HAP-1 (cell line): ENCODE results near the gene APOBEC3F.
"Not testable (repeated sequence)": the region's sequence is repeated elsewhere in the genome, so short reads cannot be mapped to it uniquely, and the experiment has no call there.

Source experiments
- DNase-seq, 2 experiments: peaks; one replicate each; pipeline ENCODE4 v3.0.0-alpha.2; 2016 to 2020; ENCODE audit warnings: low spot score in 2 of 2
- H3K27me3 ChIP-seq: fragments of 250-450 bp; sonication (Bioruptor Pico); 2 replicates; pipeline ENCODE4 v1.5.1; 2020; ENCODE audit warnings: low read depth, mild to moderate bottlenecking, moderate library complexity
- H3K36me3 ChIP-seq: fragments of 250-450 bp; sonication (Bioruptor Pico); replicated peaks from 2 replicates; pipeline ENCODE4 v1.5.1; 2020; ENCODE audit warnings: mild to moderate bottlenecking
- H3K4me1 ChIP-seq: fragments of 250-450 bp; sonication (Bioruptor Pico); 2 replicates; pipeline ENCODE4 v1.5.1; 2020; ENCODE audit warnings: mild to moderate bottlenecking
- H3K4me3 ChIP-seq: fragments of 250-450 bp; sonication (Bioruptor Pico); 2 replicates; pipeline ENCODE4 v1.5.1; 2020; ENCODE audit warnings: mild to moderate bottlenecking, moderate library complexity
- H3K9me3 ChIP-seq: fragments of 250-450 bp; sonication (Bioruptor Pico); 2 replicates; pipeline ENCODE4 v1.5.1; 2020; ENCODE audit warnings: mild to moderate bottlenecking, moderate library complexity
- in situ Hi-C: fragments of 300-500 bp; cut with MboI; formaldehyde crosslinking; loops from 3 replicates; pipeline ENCODE4 v1.14.3; 2020; ENCODE audit warnings: low sequenced_read_pairs, inconsistent platforms, mixed read lengths

The APOBEC3F gene

GRCh38 chr22:39017596-39018365 is 22.9 kb upstream of the APOBEC3F start:
- H3K9me3 ChIP-seq = no peaks in the 10 kb centered on the region
- peaks cover 5% of the 10 kb centered on the region for H3K4me1 ChIP-seq
- H3K36me3 ChIP-seq = no peaks in the 10 kb centered on the region
- no peak for DNase-seq
- H3K4me3 ChIP-seq = no peak overlapping the region
- no peaks in the 10 kb centered on the region for H3K27me3 ChIP-seq
- in situ Hi-C loops = no loop called here

GRCh38 chr22:39020021-39020651 is 20.5 kb upstream of the APOBEC3F start:
- DNase-seq, H3K36me3 ChIP-seq, H3K27me3 ChIP-seq, H3K4me1 ChIP-seq, H3K9me3 ChIP-seq, in situ Hi-C loops, H3K4me3 ChIP-seq: not testable (repeated sequence)

DNA sequence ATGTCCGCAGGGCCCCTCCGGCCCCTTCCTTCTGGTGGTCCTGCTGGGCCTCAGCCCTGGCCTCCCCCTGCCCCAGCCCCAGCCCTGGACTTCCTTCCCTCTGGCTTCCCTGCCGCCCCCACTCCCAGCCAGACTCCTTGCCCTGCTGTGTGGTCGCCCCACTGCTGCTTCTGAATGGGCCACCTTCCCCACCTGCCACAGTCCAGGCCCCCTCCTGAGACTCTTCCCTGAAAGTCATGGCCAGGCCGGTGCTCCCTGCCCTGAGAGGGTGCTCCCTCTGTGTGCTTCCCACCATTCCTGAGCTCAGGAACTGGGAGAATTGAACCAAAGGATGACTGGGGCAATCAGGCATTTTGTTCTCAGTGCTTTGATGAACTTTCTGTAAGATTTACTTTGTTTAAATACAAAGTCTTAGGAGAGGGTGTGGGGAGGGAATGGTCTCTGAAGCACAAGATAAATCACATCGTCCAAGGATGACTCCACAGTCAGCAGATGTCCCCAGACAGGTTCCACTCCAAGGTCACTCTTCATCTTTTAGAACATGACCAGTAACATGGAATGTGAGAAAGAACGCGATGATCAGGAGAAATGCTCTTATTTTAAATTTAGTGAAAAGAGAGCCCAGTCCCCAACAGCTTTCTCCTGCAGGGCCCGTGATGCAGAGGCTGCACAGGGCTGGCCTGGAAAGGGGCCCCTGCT is 19.0 kb upstream of the APOBEC3F start:
- no peaks in the 10 kb centered on the region for H3K27me3 ChIP-seq
- no peaks in the 10 kb centered on the region for H3K4me1 ChIP-seq
- H3K36me3 ChIP-seq = no peaks in the 10 kb centered on the region
- H3K4me3 ChIP-seq = no peak overlapping the region
- in situ Hi-C loops = no loop called here
- DNase-seq = no peak
- no peaks in the 10 kb centered on the region for H3K9me3 ChIP-seq

DNA sequence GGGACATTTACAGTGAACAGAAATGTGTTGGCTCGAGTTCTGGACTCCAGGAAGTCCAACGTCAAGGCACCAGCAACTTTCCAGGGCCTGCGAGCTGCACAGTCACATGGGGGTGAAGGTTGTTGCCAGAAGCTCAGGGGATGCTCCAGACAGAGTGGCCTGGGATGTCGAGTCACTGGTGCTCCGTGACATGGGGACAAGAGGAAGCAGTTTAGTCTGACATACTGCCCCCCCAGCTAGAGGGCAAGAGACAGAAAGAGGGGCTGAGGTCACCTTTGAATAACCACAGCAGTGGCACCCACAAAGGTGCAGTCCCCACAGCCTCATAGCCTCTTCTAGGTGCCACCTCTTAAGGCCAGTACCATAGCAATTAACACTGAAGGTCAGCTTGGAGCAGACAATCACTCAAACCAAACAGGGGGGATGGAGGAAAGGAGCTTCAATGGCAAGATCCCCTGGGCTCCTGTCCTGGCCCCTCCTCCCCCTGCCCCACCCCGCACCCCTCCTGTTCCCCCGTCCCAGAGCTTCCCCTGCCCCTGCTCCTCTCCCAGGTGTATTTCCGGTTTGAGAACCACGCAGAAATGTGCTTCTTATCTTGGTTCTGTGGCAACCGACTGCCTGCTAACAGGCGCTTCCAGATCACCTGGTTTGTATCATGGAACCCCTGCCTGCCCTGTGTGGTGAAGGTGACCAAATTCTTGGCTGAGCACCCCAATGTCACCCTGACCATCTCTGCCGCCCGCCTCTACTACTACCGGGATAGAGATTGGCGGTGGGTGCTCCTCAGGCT is 15.9 kb upstream of the APOBEC3F start:
- in situ Hi-C loops = no loop called here
- no peaks in the 10 kb centered on the region for H3K9me3 ChIP-seq
- no peaks in the 10 kb centered on the region for H3K36me3 ChIP-seq
- no peak for DNase-seq
- H3K4me3 ChIP-seq = no peak overlapping the region
- no peaks in the 10 kb centered on the region for H3K27me3 ChIP-seq
- H3K4me1 ChIP-seq = no peaks in the 10 kb centered on the region

GRCh38 chr22:39026509-39027150 is 14.0 kb upstream of the APOBEC3F start:
- in situ Hi-C loops = no loop called here
- Histone ChIP-seq H3K9me3 (no peaks in the 10 kb centered on the region), H3K4me3 (no peak overlapping the region), H3K4me1 (no peaks in the 10 kb centered on the region), H3K27me3 (no peaks in the 10 kb centered on the region), H3K36me3 (no peaks in the 10 kb centered on the region)
- DNase-seq = no peak

DNA sequence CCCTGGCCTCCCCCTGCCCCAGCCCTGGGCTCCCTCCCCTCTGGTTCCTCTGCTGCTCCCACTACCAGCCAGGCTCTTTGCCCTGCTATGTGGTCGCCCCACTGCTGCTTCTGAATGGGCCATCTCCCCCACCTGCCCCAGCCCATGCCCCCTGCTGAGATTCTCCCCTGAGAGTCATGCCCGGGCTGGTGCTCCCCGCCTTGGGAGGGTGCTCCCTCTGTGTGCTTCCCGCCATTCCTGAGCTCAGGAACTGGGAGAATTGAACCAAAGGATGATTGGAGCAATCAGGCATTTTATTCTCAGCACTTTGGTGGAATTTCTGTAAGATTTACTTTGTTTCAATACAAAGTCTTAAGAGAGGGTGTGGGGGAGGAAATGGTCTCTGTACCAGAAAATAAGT is 12.9 kb upstream of the APOBEC3F start:
- H3K36me3 ChIP-seq = no peaks in the 10 kb centered on the region
- no peak overlapping the region for H3K4me3 ChIP-seq
- H3K27me3 ChIP-seq = no peaks in the 10 kb centered on the region
- no peaks in the 10 kb centered on the region for H3K4me1 ChIP-seq
- H3K9me3 ChIP-seq = no peaks in the 10 kb centered on the region
- DNase-seq = no peak
- in situ Hi-C loops = no loop called here

DNA sequence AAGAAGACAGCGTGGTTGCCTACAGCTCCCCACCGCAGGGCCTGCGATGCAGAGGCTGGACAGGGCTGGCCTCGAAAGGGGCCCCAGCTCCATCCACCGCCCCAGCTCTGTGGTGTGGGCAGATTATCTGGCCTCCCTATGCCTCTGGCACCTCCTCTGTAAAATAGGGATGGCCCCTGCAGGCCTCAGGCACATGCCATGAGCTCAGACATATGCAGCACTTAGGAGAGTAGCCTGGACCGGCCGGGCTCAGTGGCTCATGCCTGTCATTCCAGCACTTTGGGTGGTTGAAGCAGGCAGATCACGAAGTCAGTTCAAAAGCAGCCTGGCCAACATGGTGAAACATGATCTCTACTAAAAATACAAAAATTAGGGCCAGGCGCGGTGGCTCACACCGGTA is 12.4 kb upstream of the APOBEC3F start:
- Histone ChIP-seq H3K27me3 (no peaks in the 10 kb centered on the region), H3K9me3 (no peaks in the 10 kb centered on the region), H3K4me1 (no peaks in the 10 kb centered on the region), H3K4me3 (no peak overlapping the region), H3K36me3 (no peaks in the 10 kb centered on the region)
- in situ Hi-C loops = no loop called here
- no peak for DNase-seq

GRCh38 chr22:39029227-39029626 is 11.4 kb upstream of the APOBEC3F start:
- DNase-seq = no peak
- in situ Hi-C loops = no loop called here
- Histone ChIP-seq H3K9me3 (no peaks in the 10 kb centered on the region), H3K4me3 (no peak overlapping the region), H3K36me3 (no peaks in the 10 kb centered on the region), H3K27me3 (no peaks in the 10 kb centered on the region), H3K4me1 (no peaks in the 10 kb centered on the region)

GRCh38 chr22:39030705-39031104 is 10.0 kb upstream of the APOBEC3F start:
- no peak for DNase-seq
- no peak overlapping the region for H3K4me3 ChIP-seq
- H3K27me3 ChIP-seq = no peaks in the 10 kb centered on the region
- no peaks in the 10 kb centered on the region for H3K4me1 ChIP-seq
- H3K9me3 ChIP-seq = no peaks in the 10 kb centered on the region
- in situ Hi-C loops = no loop called here
- no peaks in the 10 kb centered on the region for H3K36me3 ChIP-seq

GRCh38 chr22:39031434-39032295 is 9.0 kb upstream of the APOBEC3F start:
- H3K27me3 ChIP-seq, H3K4me1 ChIP-seq, H3K9me3 ChIP-seq, H3K4me3 ChIP-seq, H3K36me3 ChIP-seq, DNase-seq, in situ Hi-C loops: not testable (repeated sequence)

DNA sequence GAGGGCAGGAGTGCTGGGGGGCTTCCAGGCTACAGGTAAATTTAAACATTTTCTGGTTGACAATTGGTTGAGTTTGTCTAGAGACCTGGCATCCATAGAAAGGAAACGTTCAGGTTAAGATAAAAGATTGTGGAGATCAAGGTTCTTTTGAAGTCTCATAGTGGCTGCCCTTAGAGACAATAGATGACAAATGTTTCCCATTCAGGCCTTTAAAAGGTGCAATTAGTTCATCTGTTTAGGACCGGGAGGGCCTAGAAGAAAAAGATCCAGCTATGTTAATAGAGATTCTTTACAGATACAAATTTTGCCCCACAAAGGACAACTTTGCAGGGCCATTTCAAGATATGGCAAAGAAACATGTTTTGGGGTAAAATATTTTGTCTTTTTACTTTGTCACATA is 3.6 kb upstream of the APOBEC3F start:
- H3K4me3 ChIP-seq, in situ Hi-C loops, DNase-seq: not testable (repeated sequence)

DNA sequence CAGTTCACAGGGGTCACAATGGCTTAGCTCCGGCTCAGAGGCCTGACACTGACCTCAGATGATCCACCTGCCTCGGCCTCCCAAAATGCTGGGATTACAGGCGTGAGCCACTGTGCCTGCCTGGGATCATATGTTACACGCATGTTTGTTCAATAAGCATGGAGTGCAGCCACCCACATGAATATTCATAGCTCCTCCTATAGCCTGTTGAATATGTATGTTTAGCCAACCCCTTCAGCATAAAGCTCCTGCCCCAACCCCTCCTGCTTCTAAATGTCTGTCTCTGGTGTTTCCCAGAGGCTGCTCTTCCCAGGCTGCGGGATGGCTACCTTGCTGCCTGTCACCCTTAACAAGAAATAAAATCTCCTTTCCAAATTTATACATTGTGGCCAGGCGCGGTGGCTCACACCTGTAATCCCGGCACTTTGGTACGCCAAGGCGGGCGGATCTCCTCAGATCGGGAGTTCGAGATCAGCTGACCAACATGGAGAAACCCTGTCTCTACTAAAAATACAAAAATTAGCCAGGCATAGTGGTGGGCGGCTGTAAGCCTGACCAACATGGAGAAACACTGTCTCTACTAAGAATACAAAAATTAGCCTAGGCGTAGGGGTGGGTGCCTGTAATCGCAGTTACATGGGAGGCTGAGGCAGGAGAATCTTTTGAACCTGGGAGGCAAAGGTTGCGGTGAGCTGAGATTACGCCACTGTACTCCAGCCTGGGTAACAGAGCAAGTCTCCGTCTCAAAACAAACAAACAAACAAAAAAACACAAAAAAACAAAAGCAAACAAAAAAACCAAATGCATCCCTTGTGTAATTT is 1.1 kb upstream of the APOBEC3F start:
- Histone ChIP-seq H3K4me3 (no peak overlapping the region), H3K9me3 (no peaks in the 10 kb centered on the region), H3K36me3 (no peaks in the 10 kb centered on the region), H3K27me3 (no peaks in the 10 kb centered on the region), H3K4me1 (peaks cover 7% of the 10 kb centered on the region)
- no peak for DNase-seq
- in situ Hi-C loops = no loop called here

More for the DNA sequence above, 3.6 kb upstream of the APOBEC3F start:
- not testable (repeated sequence) for H3K36me3 ChIP-seq, H3K9me3 ChIP-seq, H3K4me1 ChIP-seq, H3K27me3 ChIP-seq
